ENCODE results near the gene VWA1. TPM values are rescaled to one million over a fixed set of nuclear protein-coding genes. Genes with fewer than 3 reads are reported as not detected.
"Not testable (repeated sequence)": the region's sequence is repeated elsewhere in the genome, so short reads cannot be mapped to it uniquely, and the experiment has no call there.

VWA1 gene
- total and polyA plus RNA-seq, 4 donors = 18.3 to 81.3 (median 32.2) TPM

DNA sequence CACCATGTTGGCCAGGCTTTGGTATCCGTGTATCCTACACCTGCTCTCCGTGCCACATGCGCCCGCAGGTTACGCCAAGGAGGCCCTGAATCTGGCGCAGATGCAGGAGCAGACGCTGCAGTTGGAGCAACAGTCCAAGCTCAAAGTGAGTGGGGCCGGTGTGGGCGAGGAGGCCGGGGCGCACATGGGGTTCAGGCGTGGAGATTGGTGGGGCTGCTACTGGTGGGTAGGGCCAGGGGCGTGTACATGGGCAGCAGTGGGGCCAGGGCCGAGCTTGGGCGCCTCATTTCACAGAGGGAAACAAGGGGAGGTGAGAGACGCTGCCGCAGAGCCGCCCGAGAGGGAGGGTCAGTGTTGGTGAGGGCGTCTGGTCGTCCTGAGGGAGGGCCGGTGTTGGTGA, 41.7 kb downstream of the VWA1 start (continued):
- TF ChIP-seq, protein P1, sequence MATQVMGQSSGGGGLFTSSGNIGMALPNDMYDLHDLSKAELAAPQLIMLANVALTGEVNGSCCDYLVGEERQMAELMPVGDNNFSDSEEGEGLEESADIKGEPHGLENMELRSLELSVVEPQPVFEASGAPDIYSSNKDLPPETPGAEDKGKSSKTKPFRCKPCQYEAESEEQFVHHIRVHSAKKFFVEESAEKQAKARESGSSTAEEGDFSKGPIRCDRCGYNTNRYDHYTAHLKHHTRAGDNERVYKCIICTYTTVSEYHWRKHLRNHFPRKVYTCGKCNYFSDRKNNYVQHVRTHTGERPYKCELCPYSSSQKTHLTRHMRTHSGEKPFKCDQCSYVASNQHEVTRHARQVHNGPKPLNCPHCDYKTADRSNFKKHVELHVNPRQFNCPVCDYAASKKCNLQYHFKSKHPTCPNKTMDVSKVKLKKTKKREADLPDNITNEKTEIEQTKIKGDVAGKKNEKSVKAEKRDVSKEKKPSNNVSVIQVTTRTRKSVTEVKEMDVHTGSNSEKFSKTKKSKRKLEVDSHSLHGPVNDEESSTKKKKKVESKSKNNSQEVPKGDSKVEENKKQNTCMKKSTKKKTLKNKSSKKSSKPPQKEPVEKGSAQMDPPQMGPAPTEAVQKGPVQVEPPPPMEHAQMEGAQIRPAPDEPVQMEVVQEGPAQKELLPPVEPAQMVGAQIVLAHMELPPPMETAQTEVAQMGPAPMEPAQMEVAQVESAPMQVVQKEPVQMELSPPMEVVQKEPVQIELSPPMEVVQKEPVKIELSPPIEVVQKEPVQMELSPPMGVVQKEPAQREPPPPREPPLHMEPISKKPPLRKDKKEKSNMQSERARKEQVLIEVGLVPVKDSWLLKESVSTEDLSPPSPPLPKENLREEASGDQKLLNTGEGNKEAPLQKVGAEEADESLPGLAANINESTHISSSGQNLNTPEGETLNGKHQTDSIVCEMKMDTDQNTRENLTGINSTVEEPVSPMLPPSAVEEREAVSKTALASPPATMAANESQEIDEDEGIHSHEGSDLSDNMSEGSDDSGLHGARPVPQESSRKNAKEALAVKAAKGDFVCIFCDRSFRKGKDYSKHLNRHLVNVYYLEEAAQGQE (IDR thresholded peaks at IDR 0.05) = no peak
- TF ChIP-seq EGR1 (IDR thresholded peaks at IDR 0.05; ENCODE audit: low read depth in 2 of 2) = no peak
- no peak for TF ChIP-seq YY1 (IDR thresholded peaks at IDR 0.05)
- no peak for TF ChIP-seq FOXA2 (IDR thresholded peaks at IDR 0.05)
- TF ChIP-seq, protein P2, sequence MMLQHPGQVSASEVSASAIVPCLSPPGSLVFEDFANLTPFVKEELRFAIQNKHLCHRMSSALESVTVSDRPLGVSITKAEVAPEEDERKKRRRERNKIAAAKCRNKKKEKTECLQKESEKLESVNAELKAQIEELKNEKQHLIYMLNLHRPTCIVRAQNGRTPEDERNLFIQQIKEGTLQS (IDR thresholded peaks at IDR 0.05) = no peak
- no peak for TF ChIP-seq RXRA (IDR thresholded peaks at IDR 0.05)
- no peak for TF ChIP-seq FOXA1 (IDR thresholded peaks at IDR 0.05)
- TF ChIP-seq HNF4A (conservative IDR thresholded peaks at IDR 0.05) = no peak
- no peak for TF ChIP-seq HNF4G (IDR thresholded peaks at IDR 0.05)
- TF ChIP-seq JUND (IDR thresholded peaks at IDR 0.05) = no peak

DNA sequence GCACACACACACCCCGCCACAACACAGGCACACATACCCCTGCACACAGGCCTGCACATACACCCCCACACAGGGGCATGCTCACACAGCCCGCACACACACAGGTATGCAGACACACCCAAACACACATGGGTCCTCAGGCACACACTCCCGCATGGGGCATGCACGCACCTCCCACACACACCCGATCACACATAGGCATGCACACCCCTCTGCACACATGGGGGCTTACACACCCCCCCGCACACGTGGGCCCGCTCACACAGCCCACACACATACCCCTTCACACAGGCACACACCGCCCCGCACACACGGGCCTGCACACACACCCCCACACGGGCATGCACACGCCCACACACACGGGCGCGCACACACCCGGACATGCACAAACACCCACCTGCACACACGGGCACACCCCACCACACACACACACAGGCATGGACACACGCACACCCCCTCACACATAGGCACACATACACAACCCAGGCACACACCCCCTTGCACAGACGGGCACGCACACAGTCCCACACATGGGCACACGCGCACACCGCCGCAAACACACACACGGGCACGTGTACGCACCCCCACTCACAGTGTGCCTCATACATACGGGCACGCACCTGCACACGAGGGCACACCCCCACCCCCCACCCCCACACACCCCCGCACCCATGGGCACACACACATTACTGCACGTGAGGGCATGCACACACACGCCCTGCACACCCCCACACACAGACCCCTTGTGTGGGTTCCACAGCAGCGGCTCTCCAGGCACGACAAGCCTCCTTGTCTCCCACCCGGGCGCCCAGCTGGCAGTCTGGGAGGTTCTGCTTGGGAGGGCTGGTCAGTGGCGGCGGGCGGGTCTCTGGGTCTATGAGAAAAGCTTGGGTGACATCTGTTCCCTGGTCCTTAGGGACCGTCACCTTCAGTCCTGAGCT, 44.3 kb downstream of the VWA1 start:
- Histone ChIP-seq H3K9ac (ENCODE audit: low read depth in 1 of 2, low read length in 2 of 2) (no peak overlapping the region), H3K9me3 (ENCODE audit: control insufficient read depth in 4 of 4, low read length in 3 of 4) (no peaks in the 10 kb centered on the region), H3K36me3 (ENCODE audit: control insufficient read depth in 4 of 4, insufficient read depth in 3 of 4, low read depth in 1 of 4, low read length in 3 of 4) (peaks cover 12 to 38% (median 22%) of the 10 kb centered on the region in 4 donors), H3K27me3 (ENCODE audit: control insufficient read depth in 4 of 4, insufficient read depth in 4 of 4, low read length in 3 of 4) (no peaks in the 10 kb centered on the region), H3K4me1 (ENCODE audit: control insufficient read depth in 4 of 4, insufficient read depth in 4 of 4, low read length in 3 of 4) (no peaks in the 10 kb centered on the region), H3K27ac (ENCODE audit: low read depth in 1 of 2, low read length in 2 of 2) (no peak overlapping the region), H3K4me3 (ENCODE audit: low read depth in 1 of 3, low read length in 3 of 3) (no peak overlapping the region)
- TF ChIP-seq TAF1 (conservative IDR thresholded peaks at IDR 0.05) = no peak
- no peak for TF ChIP-seq NR2F2 (IDR thresholded peaks at IDR 0.05)
- TF ChIP-seq, protein P3, sequence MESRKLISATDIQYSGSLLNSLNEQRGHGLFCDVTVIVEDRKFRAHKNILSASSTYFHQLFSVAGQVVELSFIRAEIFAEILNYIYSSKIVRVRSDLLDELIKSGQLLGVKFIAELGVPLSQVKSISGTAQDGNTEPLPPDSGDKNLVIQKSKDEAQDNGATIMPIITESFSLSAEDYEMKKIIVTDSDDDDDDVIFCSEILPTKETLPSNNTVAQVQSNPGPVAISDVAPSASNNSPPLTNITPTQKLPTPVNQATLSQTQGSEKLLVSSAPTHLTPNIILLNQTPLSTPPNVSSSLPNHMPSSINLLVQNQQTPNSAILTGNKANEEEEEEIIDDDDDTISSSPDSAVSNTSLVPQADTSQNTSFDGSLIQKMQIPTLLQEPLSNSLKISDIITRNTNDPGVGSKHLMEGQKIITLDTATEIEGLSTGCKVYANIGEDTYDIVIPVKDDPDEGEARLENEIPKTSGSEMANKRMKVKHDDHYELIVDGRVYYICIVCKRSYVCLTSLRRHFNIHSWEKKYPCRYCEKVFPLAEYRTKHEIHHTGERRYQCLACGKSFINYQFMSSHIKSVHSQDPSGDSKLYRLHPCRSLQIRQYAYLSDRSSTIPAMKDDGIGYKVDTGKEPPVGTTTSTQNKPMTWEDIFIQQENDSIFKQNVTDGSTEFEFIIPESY (IDR thresholded peaks at IDR 0.05) = no peak
- no peak for TF ChIP-seq RAD21 (IDR thresholded peaks at IDR 0.05)
- TF ChIP-seq, protein P2 (IDR thresholded peaks at IDR 0.05) = no peak
- TF ChIP-seq, protein P1 (IDR thresholded peaks at IDR 0.05) = no peak
- no peak for TF ChIP-seq EGR1 (IDR thresholded peaks at IDR 0.05; ENCODE audit: low read depth in 2 of 2)
- no peak for TF ChIP-seq YY1 (IDR thresholded peaks at IDR 0.05)
- TF ChIP-seq FOXA2 (IDR thresholded peaks at IDR 0.05) = no peak
- no peak for TF ChIP-seq SP1 (IDR thresholded peaks at IDR 0.05)
- no peak for TF ChIP-seq JUND (IDR thresholded peaks at IDR 0.05)
- 96% methylated on average over 42 of the region's 42 CpGs for WGBS
- no peak for DNase-seq (ENCODE audit: low spot score)

DNA sequence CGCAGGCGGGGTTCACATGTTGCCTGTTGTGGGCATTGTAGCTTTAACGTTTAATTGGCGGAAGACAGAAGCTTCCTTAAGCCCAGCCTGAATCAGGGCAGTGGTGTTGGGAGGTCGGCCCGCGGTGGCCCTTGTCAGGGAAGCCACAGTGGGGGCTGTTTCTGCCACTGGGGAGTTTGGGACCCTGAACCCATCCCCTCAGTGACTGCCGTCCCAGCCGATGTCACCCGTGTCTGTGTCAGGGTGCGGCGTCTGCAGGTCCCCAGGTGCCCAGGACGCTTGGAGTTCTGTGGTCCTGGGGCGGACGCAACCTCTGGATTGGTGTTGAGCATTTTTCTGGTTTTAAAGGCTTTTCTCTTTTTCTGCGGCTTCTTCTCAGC, 45.0 kb downstream of the VWA1 start:
- peaks cover 12 to 38% (median 22%) of the 10 kb centered on the region in 4 donors for H3K36me3 ChIP-seq (ENCODE audit: control insufficient read depth in 4 of 4, insufficient read depth in 3 of 4, low read depth in 1 of 4, low read length in 3 of 4)
- not testable (repeated sequence) for H3K4me1 ChIP-seq (ENCODE audit: control insufficient read depth in 4 of 4, insufficient read depth in 4 of 4, low read length in 3 of 4); H3K4me3 ChIP-seq (ENCODE audit: low read depth in 1 of 3, low read length in 3 of 3); H3K9me3 ChIP-seq (ENCODE audit: control insufficient read depth in 4 of 4, low read length in 3 of 4); H3K27me3 ChIP-seq (ENCODE audit: control insufficient read depth in 4 of 4, insufficient read depth in 4 of 4, low read length in 3 of 4); H3K27ac ChIP-seq (ENCODE audit: low read depth in 1 of 2, low read length in 2 of 2); DNase-seq (ENCODE audit: low spot score); H3K9ac ChIP-seq (ENCODE audit: low read depth in 1 of 2, low read length in 2 of 2)
- whole genome bisulfite sequencing = 97% methylated on average over 16 of the region's 16 CpGs

DNA sequence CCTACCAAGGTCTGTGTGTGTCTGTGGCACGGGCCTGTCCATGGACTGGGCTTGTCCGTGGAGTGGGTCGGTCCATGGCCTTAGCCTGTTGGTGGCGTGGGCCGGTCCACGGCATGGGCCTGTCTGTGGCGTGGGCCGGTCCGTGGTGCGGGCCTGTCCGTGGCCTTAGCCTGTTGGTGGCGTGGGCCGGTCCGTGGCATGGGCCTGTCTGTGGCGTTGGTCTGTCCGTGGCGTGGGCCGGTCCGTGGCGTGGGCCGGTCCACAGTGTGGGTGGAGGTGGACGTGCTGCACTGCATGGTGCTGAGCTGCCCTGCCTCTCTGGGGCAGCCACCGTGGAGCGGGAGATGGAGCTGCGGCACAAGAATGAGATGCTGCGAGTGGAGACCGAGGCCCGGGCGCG, 46.3 kb downstream of the VWA1 start:
- not testable (repeated sequence) for H3K9me3 ChIP-seq (ENCODE audit: control insufficient read depth in 4 of 4, low read length in 3 of 4); H3K27me3 ChIP-seq (ENCODE audit: control insufficient read depth in 4 of 4, insufficient read depth in 4 of 4, low read length in 3 of 4); H3K9ac ChIP-seq (ENCODE audit: low read depth in 1 of 2, low read length in 2 of 2); DNase-seq (ENCODE audit: low spot score); H3K4me1 ChIP-seq (ENCODE audit: control insufficient read depth in 4 of 4, insufficient read depth in 4 of 4, low read length in 3 of 4); H3K4me3 ChIP-seq (ENCODE audit: low read depth in 1 of 3, low read length in 3 of 3); H3K27ac ChIP-seq (ENCODE audit: low read depth in 1 of 2, low read length in 2 of 2)
- H3K36me3 ChIP-seq (ENCODE audit: control insufficient read depth in 4 of 4, insufficient read depth in 3 of 4, low read depth in 1 of 4, low read length in 3 of 4) = peaks cover 12 to 38% (median 22%) of the 10 kb centered on the region in 4 donors
- 98% methylated on average over 30 of the region's 30 CpGs for WGBS

Measured in liver (tissue), 9 donors.